Gastroesophageal sphincter (tissue), 3 donors: ENCODE measurements around the gene KCTD2.

Experiments used
- EP300 ChIP-seq: sonication (generic); formaldehyde crosslinking; IDR thresholded peaks from one replicate; pipeline ENCODE4 v1.6.1; 2017; ENCODE audit warnings: antibody characterized with exemption, mild to moderate bottlenecking
- POLR2A ChIP-seq, 2 donors: fragments of 450-650 bp; IDR thresholded peaks; one replicate each; pipeline ENCODE4 v1.6.1; 2017; ENCODE audit warnings: antibody characterized with exemption in 2 of 2, mild to moderate bottlenecking in 2 of 2, moderate library complexity in 1 of 2
- POLR2AphosphoS5 ChIP-seq: sonication (generic); formaldehyde crosslinking; IDR thresholded peaks from one replicate; pipeline ENCODE4 v1.6.1; 2017; ENCODE audit warnings: antibody characterized with exemption
- TF ChIP-seq, protein P1 (sequence below), 4 experiments: fragments of 200-600 bp in 2 of 4; fragments of 450-650 bp in 2 of 4; sonication (generic) in 1 of 4; IDR thresholded peaks; one replicate each; pipeline ENCODE4 v1.5.1; 2017 to 2019; ENCODE audit warnings: antibody characterized with exemption in 4 of 4, mild to moderate bottlenecking in 2 of 4, moderate library complexity in 2 of 4

DNA sequence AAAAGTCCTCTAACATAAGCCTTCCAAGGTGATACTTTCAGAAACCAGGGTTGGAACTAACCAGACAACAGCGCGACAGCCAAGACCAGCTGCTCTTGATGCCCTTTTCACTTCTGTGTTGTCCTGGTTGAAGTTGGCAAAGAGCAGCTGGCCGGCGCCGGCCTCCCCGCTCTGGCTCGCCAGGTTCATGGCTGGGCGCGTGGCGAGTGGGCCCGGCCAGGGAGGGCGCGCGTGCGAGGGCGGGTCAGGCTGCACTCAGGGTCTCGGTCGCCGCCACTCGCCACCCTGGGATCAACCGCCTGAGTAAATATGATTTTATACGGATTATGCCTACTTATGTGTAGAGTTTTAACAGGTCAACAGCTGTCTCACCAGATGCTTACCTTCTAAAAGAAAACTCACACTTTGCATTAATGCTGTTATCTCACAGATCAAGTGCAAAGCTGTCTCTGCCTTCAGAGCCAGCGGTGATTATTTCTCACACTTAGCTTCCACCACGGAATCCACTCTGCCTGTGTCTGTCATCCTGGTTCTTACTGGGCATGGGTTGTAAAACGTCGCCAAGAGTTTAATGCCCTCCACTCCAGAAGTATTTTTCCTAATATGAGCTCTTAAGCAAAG, 13.5 kb downstream of the KCTD2 start:
- TF ChIP-seq, protein P1, sequence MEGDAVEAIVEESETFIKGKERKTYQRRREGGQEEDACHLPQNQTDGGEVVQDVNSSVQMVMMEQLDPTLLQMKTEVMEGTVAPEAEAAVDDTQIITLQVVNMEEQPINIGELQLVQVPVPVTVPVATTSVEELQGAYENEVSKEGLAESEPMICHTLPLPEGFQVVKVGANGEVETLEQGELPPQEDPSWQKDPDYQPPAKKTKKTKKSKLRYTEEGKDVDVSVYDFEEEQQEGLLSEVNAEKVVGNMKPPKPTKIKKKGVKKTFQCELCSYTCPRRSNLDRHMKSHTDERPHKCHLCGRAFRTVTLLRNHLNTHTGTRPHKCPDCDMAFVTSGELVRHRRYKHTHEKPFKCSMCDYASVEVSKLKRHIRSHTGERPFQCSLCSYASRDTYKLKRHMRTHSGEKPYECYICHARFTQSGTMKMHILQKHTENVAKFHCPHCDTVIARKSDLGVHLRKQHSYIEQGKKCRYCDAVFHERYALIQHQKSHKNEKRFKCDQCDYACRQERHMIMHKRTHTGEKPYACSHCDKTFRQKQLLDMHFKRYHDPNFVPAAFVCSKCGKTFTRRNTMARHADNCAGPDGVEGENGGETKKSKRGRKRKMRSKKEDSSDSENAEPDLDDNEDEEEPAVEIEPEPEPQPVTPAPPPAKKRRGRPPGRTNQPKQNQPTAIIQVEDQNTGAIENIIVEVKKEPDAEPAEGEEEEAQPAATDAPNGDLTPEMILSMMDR (IDR thresholded peaks at IDR 0.05), result no peak
- no peak for TF ChIP-seq EP300
- no peak for TF ChIP-seq POLR2A (IDR thresholded peaks at IDR 0.05)
- no peak for TF ChIP-seq POLR2AphosphoS5
